Activated CD4-positive, alpha-beta T cell treated with anti-CD3 and anti-CD28 coated beads for 1 hour (primary cell): ENCODE results near the gene AMPH.
"Not testable (repeated sequence)": the region's sequence is repeated elsewhere in the genome, so short reads cannot be mapped to it uniquely, and the experiment has no call there.

ENCODE experiments used
- DNase-seq: peaks from one replicate; pipeline ENCODE4 v3.0.0-alpha.2; 2020

The AMPH gene

DNA sequence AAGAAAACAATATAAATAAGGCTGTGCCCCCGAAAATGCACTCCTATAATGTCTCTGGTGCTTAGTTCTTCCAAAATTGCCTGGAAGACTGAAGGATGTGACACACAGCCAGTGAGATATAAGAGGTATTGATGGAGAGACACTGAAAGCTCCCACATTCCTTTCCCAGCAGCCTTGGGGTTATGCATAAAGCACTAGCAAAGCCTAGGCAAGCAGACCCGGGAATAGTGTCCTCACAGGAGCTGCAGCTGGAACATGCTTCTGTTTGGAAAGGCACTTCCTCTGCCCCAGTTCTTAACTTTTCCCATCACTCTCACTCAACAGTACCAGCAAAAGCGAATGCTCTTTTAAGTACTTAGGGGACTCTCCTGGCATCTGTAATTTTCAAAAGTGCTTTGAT lies 178.0 kb downstream of the AMPH start:
- no peak for DNase-seq

DNA sequence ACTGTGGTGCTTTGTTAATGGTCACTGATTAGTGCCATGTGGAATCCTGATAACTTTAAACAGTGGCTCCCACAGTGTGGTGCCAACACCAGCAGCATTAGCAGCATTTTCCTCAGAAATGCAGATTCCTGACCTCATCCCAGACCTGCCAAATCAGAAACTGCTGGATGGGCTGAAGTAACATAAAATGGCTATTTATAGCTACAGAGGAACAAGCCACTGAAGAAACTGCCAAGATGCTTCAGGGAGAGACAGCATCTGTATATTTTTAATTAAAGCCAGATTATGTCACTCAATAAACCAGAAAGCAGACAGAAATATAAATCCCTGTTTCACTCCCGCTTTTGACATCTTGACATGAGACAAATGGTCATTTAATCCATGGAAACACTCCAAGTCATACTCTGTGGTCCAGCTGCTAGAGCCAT lies 178.5 kb downstream of the AMPH start:
- DNase-seq, result no peak

DNA sequence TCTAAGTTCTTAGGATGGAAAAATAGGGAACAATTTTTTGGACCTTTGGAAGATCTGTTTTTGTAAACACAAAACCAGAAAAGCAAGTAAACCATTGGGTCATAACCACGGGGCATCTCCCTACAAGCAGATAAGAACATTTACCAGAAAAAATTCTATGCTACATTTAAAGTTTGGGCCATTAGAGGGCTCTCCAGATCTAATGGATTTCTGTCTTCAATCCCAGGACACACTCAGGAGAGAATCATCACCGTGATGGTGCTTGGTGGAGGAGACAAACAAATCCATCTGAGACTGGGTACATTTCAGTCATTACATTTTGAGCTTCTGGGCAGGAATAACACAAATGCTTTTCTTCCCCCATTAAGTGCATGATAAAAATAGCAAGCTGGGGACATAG lies 179.3 kb downstream of the AMPH start:
- no peak for DNase-seq

DNA sequence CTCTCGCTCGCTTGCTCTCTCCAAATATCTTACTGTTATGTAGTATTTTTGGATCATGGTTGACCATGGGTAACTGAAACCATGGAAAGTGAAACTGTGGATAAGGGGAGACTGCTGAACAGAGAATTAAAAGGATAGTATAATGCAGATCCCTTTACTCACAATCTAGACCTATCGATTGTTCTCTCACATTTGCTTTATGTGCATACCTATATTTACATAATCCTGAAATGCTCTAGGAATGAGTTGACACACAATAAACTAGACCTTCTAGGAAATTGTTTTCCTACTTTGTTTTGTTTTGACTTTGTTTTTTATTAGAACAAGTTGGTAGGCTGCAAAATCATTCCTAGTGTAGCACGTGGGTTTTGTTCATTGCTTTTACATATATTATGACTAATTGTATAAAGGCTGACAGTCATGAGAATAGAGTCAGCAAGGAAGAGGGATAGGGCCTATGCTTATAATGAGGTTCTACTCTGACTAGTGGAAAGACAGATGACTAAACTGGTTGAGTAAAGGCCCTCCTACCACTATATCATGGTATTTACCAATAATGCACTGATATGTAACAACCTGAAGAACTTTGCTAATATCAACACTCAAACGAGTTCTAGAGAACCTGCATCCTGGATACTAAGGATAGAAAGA lies 182.5 kb downstream of the AMPH start:
- DNase-seq, result no peak

DNA sequence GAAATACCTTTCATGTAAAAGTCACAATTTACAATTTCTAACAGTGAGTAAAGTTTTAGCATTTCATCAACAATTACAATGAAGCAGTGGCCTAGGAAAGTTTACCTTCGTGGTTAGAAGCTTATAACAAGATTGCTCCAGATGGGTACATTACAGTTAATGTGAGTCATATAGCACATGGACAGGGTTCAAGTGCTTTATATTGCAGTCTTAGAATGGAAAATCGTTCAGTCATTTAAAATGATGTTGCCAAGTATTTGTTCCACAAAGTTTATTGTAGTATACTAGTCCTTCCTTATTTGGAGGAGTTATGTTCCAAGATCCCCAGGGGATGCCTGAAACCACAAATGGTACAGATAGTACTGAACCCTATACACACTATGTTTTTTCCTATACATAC lies 183.1 kb downstream of the AMPH start:
- DNase-seq, result no peak

DNA sequence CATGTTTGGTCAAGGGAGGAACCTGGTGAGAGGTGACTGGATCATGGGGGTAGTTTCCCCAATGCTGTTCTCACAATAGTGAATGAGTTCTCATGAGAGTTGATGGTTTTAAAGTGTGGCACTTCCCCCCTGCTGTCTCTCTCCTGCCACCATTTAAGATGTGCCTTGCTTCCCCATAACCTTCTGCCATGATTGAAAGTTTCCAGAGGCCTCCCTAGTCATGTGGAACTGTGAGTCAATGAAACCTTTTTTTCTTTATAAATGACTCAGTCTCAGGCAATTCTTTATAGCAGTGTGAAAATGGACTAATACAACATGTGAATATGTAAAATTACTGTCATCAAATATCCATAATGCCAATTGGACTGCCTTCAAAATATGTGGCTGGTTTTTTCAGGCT lies 192.2 kb downstream of the AMPH start:
- no peak for DNase-seq

DNA sequence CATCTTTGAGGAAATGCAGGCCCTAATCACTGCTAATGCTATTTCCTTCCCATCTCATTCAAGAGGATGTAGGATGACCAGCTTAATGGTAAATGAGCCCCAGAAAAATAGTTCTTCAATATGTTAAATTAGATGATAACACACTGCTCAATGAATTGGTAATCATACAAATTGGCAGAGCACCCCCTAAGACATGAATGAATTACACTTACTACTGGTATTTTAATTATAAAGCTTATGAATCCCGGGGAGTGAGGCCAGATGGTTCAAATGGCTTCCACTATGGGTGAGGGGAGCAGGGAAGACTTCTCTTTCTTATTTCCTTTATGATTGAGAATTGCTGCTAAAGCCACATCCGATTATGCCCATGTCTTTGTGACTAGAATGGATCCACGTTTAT lies 198.5 kb downstream of the AMPH start:
- no peak for DNase-seq

DNA sequence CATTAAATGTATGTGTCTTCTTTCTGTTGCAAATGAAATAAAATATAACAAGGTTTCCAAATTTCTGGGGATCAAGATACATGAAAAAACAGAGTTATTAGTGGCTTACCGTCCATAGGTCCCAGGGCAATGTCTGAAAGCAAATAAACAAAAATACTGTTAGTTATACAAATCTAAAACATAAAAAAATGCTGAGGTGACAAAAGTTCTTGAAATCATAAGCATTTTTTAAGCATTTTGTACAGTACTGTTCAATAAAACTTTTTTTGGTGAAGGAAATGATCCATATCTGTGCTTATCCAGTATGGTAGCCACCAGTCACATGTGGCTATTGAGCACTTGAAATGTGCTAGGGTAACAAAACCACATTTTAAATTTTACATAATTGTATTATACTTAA lies 199.1 kb downstream of the AMPH start:
- no peak for DNase-seq

DNA sequence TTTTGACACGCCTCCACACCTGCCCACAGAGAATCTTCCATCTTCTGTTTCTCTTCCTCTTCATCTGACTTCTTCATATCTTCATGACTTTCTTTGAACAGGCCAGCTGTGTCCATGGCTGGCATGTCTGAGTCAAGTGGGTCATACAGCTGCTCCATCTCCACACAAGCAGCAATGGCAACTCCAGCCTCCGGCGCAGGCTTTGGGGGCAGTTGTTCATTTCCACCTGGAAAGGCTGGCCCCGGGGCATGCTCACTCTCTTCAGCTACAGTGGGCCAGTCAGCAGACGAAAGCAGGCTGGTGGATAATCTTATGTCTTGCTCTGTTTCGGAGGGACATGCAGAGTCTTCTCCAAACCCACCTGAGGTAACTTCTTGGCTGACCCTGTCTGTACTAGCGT lies 202.1 kb downstream of the AMPH start:
- DNase-seq, result no peak

DNA sequence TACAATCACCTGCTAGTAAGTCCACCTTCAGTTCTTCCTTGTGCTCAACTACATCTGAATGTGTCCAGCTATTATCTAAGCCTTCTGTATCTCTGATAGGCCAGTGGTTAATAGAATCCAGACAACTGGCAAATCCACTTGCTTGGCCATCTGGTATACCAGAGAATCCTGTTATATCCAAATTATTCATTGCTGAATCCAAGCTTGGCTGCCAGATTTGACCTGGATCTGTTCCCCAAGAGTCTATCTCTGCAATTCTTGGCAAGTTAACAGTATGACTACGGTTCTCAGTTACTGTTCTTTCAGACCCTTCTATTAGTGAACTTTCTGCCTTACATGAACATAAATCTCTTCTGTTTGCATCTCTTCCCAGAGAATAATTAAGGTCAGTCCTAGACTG lies 203.1 kb downstream of the AMPH start:
- no peak for DNase-seq

DNA sequence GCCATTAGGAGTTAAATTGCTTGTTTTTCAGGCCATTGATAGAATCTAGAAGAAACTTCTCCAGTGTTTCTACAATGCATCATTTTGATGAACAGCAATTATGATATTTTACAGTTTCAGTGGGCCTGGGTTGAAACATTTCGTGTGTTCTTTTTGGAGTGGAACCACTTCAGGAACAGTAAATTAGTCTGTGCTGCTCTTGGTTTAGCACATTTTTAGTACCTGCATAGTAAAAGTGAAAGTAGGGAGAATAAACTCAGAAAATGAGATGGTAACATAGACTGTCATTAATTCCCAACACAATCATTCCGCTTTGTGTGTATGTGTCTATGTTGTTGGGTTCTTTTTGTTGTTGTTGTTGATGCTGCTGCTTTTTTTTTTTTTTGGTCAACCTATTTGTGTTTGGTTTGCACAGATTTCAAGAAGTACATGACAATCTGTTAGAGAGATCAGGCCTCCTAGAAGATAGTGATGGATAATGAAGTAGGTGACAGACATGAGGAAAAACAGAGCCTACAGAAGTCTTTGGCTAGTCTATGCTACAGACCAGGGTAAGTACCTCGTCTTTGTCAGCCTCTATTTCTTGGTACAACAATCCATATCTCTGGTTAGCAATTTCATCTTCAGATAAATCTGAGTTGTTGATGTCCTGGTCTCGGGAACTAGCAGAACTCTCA lies 203.8 kb downstream of the AMPH start:
- no peak for DNase-seq

DNA sequence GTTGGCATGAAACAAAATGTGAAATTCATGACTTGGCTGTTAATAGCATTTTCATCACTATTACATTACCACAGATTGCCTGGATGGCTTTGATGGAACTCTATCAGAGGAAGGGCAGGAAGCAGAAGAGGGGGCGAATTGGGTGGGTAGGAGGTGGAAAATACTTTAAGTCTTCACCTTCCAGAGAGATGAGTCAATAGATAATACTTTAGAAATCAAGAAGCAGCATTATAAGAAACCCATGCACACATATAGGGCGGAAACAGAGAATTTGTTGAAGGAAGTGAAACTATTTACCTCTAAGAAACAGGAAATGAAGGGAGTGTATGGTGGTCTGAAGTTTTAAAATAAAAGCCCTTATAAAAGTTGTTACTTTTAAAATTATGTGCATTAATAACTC lies 205.7 kb downstream of the AMPH start:
- DNase-seq, result no peak

DNA sequence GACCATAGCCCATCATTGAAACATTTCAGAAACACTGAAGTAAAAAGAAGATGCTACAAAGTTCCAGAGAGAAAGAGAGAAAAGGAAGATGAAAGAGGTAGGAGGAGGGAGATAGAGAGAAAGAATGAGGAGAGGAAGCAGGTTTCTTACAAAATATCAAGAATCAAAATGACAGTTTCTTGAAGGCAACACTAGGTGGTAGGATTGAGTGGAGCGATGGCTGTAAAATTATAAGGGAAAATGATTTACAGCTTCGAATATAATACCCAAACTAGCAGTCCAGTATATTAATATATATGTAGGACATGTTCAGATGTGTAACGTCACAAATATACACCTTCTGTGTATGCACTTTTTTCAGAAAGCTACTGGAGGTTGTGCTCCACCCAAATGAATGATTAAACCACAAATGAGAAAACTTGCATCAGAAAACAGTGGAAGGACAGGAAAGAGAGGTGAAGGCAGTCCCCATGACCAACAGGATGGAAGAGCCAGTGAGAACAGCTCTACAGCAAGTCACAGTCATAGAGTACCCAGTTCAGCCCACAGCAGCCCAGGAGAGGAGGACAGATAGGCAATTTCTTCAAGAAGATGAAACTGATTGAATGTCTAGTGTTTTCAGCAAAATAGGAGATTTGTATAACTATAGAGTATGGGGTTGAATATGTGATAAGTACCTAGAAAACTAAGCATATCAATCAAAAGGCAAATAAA lies 206.3 kb downstream of the AMPH start:
- no peak for DNase-seq

DNA sequence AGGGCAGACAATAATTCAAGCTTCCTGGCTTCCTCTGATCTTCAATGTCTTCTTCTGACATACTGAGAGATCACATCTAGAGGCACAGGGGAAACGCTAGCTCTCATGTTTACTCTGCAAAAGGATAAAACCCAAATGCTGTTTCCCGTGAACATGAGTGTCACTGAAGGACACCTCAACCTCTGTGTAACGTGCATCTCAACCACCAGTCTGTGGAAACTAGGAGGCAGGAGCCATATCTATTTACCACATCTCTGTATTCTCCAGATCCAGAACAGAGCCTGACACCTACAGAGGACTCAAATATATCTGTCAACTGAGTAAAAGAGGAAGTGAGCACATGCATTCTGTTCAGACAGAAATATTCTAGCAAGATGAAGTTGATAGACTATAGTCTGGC lies 217.4 kb downstream of the AMPH start:
- no peak for DNase-seq

DNA sequence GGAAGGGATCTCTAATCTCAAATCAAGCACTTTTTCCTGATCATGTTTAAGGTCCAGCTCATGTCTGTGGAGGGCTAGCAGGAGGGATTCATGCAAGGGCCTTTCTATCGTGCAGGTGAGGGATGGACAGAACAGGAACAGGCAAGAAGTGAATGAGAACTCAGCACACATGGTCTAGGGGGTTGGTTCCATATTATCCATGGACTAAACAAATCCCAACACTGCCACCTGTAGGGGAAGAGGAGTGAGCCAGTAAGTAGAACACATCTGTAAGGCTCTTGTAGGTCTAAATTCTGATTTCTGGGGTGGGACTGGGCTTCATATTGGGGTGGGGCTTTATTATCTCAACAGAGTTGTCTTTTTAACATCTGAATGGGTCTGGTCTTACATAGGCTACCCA lies 219.8 kb downstream of the AMPH start:
- DNase-seq, result no peak

DNA sequence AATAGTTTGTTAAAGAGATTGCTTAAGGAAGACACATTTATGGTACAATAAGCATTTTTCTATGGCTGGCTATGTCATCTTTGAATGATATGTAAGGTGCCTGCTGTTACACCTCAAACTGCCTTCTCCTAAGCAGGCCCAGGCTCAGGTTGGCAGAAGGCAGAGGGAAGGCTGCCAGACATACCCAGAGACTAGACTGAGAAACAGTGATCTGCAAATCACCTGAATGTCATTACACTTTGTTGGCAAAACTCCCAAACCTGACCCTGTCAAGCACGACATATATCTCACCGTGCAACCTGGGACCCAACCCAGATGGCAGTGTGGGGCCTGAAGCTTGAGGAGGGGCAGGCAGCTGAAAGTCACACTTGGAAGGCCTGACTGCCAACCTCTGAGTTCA lies 221.1 kb downstream of the AMPH start:
- no peak for DNase-seq

DNA sequence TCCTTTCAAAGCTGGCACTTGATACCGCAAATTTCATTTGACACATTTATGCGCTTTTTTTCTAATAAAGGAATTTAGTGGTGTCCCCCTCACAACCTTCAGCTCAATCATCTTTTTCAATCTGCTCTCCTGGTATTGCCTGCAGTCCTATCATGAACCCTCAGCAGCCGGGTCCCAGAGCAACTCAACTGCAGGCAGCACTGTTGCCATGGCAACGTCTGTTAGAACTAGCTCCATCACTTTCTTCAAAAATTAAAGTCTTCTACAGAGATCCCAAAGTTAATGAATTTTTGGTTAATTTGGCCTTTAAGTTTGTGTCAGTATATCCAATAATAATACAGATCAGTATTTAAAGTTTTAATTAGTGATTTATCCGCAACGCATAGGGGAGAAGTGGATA lies 221.6 kb downstream of the AMPH start:
- DNase-seq, result no peak

DNA sequence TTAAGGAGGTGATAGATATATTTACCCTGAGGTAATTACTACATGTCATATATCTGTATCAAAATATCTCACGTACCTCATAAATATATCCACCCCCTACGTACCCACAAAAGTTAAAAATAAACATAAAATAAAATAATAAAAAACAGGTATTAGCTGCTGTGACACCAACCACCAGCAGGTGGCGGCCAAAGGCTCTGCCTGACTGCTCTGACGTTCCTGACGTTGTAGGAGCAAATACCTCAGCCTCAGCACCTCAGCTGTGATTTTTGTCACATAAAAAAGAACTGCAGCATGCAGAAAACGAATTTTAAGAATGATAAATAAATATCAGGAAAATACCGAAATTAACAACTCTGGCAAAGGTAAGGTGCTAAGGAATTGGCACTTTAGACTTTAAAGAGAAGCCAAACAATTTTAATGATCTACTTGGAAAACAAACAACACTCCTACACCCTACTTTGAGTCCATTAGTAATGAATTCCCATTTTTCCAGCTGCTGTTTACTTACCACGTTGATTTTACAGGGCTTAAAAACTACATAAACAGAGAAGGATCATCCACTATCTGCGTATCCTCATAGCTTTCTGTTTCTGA lies 232.3 kb downstream of the AMPH start:
- DNase-seq, result peak; percentile 43

DNA sequence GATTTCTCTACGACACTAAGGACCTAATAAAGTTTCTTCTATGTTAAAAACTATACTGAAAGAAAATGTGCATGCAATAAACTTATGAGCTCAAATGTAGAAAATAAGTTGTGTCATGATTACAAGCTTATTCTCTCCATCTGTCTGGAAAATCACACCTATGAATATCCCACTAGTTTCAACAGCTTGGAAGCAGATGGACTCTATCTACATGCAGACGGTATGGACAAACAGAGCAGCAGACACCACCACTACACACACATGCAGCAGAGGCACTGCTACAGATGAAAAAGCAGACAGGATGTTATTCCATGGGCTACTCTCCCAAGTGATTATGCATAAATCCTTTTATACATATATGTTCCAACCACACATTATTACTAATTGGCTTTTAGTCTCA lies 234.3 kb downstream of the AMPH start:
- DNase-seq, result no peak

DNA sequence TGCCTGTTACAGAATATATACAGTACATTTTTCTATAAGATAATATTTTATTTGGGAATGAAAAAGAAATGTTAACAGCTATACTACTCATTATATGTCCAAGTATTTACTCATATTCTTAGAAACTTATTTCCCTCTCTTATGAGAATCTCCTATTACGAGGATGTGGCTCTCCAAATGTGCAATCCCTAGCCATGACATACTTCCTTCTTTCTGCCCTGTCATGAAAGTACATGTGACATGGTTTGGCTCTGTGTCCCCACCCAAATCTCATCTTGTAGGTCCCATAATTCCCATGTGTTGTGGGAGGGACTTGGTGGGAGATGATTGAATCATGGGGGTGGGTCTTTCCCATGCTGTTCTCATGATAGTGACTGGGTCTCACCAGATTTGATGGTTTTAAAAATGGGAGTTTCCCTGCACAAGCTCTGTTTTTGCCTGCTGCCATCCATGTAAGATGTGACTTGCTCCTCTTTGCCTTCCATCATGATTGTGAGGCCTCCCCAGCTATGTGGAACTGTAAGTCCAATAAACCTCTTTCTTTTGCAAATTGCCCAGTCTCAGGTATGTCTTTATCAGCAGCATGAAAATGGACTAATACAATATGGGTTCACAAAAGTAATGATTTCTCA lies 235.1 kb downstream of the AMPH start:
- not testable (repeated sequence) for DNase-seq

DNA sequence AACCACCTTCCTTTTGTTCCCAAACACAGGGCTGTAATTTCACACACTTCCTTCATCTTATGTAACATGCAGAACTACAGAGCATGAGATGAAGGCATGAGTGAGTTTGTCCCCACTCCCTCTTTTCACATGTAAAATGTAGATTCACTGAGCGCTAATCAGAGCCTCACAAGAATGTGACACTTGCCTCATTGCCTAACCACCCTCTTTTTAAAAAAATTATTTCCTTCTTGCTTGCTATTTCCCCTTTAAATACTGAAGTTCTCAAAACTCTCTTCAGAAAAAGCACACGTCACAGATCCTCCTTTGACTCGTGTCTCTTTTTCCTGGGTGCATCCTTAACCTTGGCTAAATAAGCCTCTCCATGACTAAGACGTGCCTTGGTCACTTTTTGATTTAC lies 236.5 kb downstream of the AMPH start:
- no peak for DNase-seq

DNA sequence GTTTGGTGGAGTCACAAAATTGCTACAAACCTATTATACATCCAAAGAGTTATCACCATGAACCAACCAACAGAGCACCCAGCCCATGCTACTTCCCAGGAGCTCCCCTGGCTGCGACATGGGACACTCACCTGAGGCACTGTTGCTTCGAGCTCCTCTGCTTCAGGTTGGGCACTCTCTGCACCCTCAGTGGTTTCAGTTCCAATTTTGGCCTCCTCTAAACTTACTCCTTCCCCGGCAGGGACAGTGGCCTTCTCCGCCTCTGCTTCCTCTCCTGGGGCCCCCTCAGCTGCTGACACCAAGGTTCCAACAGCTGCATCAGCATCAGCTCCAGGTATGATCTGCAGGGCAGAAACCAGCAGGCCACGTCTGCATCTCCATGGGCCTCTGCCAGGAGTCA lies 237.3 kb downstream of the AMPH start:
- DNase-seq, result no peak

DNA sequence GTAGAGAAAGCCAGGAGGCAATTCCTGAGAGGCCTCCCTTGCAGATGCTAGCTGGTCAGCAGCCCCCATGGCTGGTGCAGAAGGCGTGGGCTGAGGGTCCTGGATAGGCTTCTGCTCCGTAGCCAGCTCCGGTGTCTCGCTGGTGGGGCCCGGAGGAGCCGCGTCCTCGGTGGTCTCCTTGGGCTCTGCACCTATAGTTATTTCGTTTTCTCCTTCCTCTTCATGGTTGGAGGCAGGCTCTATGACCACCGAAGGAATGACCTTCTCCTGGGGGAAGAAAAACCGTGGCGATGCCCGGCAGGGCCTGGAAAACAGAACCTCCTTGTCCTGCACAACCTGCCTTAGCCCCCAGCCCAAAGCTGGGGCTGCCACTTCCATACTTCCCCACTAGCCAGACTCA lies 239.4 kb downstream of the AMPH start:
- no peak for DNase-seq

DNA sequence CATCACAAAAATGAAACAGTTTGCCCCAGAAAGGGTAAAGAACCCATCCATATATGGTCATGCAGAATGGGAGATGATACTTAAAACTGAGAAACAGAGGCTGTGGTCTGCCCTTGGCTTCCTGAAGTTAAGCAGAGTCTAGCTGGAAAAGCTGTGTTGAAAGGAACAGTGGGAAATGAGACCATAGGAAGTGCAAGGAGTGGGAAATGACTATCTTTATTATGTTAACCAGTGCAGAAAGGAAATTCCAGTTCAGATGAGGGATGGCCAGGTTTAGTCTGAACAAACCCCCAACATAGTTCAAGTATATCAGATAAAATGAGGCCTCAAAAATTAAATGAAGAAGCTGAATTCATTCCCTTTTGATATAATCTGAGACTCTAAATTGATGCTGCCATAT lies 245.5 kb downstream of the AMPH start:
- DNase-seq, result no peak
